Activated CD8-positive, alpha-beta T cell treated with anti-CD3 and anti-CD28 coated beads, Interleukin-2, amount 10 ng/mL, durations not matched to agents 7 days and 5 days (primary cell): Measurements from ENCODE around the gene PGAP6. TPM values are rescaled to one million over a fixed set of nuclear protein-coding genes. Genes with fewer than 3 reads are reported as not detected.
"Not testable (repeated sequence)": the region's sequence is repeated elsewhere in the genome, so short reads cannot be mapped to it uniquely, and the experiment has no call there.

Experiments
- ATAC-seq: fragments of 150-1000 bp; cut with Tn5 transposase; one replicate; pipeline ENCODE4 v1.10.0; 2021; ENCODE audit warnings: moderate library complexity
- CTCF ChIA-PET: fragments of 350-600 bp; sonication (Branson Sonifier 250); formaldehyde crosslinking; loops from one replicate; lab custom pipeline; 2021; ENCODE audit warnings: antibody characterized with exemption; lab: Charles Lee
- POLR2A ChIA-PET: fragments of 350-600 bp; sonication (Branson Sonifier 250); formaldehyde crosslinking; loops from one replicate; lab custom pipeline; 2021; ENCODE audit warnings: antibody characterized with exemption; lab: Charles Lee
- DNase-seq: peaks from one replicate; pipeline ENCODE4 v3.0.0-alpha.2; 2020
- H3K27ac Mint-ChIP-seq: one replicate; pipeline ENCODE4 v1.8.0; 2021; ENCODE audit warnings: mild to moderate bottlenecking, mixed read lengths
- H3K27me3 Mint-ChIP-seq: one replicate; pipeline ENCODE4 v1.8.0; 2021; ENCODE audit warnings: low read depth, mixed read lengths
- H3K36me3 Mint-ChIP-seq: one replicate; pipeline ENCODE4 v1.8.0; 2021; ENCODE audit warnings: low read depth, mixed read lengths
- H3K4me1 Mint-ChIP-seq: one replicate; pipeline ENCODE4 v1.8.0; 2021; ENCODE audit warnings: low read depth, mixed read lengths
- H3K4me3 Mint-ChIP-seq: one replicate; pipeline ENCODE4 v1.8.0; 2021; ENCODE audit warnings: mild to moderate bottlenecking, mixed read lengths
- H3K9me3 Mint-ChIP-seq: one replicate; pipeline ENCODE4 v1.8.0; 2022; ENCODE audit warnings: mixed read lengths; ENCODE audit not compliant: insufficient read depth
- total RNA-seq, 2 experiments: library from RNA; stranded (reverse); gene quantifications; one replicate each; pipeline ENCODE4 v1.2.3, GENCODE V29; 2021

PGAP6 gene
- total RNA-seq, 2 experiments from 2014 or later = 80.6 to 85.8 TPM

DNA sequence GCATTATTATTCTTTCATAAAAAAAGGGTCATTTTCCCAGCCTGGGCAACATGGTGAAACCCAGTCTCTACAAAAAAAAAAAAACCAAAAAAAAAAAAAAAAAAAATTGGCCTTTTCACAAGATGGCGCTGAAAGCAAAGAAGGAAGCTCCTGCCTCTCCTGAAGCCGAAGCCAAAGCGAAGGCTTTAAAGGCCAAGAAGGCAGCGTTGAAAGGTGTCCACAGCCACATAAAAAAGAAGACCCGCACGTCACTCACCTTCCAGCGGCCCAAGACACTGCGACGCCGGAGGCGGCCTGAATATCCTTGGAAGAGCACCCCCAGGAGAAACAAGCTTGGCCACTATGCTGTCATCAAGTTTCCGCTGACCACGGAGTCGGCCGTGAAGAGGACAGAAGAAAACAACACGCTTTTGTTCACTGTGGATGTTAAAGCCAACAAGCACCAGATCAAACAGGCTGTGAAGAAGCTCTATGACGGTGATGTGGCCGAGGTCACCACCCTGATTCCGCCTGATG is 4.9 kb upstream of the PGAP6 start:
- peaks cover 4% of the 10 kb centered on the region for H3K27me3 Mint-ChIP-seq
- ChIA-PET POLR2A (interaction anchor here (0.6 to 0.7 kb wide), 2 partner anchors 47 to 437 kb away, joined by 3 to 4 read pairs; no protein-coding TSS in a partner anchor), CTCF (no interaction called here)
- DNase-seq (no peak), ATAC-seq (no peak)
- no peak overlapping the region for H3K27ac Mint-ChIP-seq
- no peaks in the 10 kb centered on the region for H3K36me3 Mint-ChIP-seq
- no peaks in the 10 kb centered on the region for H3K9me3 Mint-ChIP-seq
- no peak overlapping the region for H3K4me3 Mint-ChIP-seq
- H3K4me1 Mint-ChIP-seq = peaks cover 28% of the 10 kb centered on the region

DNA sequence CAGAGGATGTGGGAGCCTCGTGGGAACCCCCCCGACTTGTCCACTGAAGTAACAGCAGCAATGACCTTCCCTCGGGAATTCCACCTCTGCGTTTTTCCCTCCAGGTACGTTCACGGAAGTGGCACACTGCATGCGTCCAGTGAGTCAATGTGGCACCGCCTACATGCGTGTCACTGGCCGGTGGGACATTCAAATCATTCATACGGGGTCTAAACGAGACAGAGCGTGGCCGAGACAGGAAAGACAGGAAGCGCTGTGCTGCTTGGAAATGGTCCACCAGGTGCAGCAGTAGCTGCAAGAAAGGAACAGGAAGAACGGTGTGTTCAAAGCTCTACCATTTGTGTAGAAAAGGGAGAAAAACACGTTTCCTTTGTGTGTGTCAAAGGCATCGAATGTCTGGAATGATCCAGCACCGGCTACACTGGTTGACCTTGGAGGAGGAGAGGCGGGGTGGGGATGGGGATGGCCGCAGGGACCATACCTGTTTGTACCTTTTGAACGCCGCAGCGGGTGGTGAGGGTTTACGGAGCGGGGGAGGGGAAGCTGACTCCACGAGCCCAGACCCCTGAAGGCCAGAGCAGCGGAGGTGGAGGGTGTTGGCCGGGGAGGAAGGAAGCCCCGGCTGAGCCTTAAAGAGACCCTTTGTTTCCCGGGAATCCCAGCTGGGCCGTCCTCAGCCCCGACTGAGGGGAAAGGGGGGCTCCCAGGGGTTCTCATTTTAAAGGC is 1.7 kb upstream of the PGAP6 start:
- POLR2A ChIA-PET = no interaction called here
- ATAC-seq = peak; percentile 33

DNA sequence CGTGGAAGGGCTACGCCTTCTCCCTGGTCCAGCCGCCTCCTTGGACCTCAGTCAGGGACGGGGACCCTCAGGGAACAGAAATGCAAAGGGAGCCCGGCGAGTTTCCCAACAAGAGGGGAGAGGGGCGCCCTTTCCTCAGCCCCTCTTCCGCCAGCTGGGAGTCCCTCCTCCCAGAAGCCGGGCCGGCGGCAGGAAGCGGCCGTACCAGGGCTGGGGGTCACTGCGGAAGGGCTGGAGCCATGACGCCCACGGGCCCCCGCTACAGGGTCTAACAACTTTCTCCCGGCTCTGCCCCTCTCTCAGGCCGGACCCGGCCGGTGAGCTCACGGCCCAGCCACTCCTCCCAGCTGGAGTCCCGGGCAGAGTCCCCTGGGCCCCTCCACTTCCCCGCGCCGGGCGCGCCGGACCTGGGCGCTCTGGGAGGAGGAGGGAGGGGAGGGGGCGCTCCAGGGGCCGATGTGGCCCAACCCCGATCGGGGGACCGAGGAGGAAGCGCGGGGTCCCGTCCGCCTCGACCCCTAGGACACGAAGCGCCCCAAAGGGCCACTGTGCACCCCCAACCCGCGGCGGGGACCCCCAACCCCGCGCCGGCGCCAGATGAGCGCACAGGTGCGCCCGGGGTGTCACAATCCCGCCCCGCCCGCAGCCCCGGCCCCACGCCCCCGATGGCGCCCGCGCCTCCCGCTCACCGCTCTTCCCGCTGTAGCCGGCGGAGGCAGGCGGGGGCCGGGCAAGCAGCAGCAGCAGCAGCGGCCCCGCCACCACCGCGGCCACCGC is 578 bp downstream of the PGAP6 start:
- Mint-ChIP-seq H3K4me1 (peaks cover 34% of the 10 kb centered on the region), H3K9me3 (no peaks in the 10 kb centered on the region), H3K27me3 (peaks cover 4% of the 10 kb centered on the region), H3K27ac (peak overlapping the region; percentile 57), H3K4me3 (peak overlapping the region; percentile 80), H3K36me3 (peaks cover 4% of the 10 kb centered on the region)
- ATAC-seq = peak; percentile 38
- DNase-seq = no peak
- CTCF ChIA-PET = interaction anchor here (1.3 kb wide), 1 partner anchor 19 kb away, joined by 4 read pairs; no protein-coding TSS in a partner anchor
- POLR2A ChIA-PET = no interaction called here

More for the DNA sequence above, 1.7 kb upstream of the PGAP6 start:
- Mint-ChIP-seq H3K27ac (no peak overlapping the region), H3K4me1 (peaks cover 35% of the 10 kb centered on the region), H3K27me3 (peaks cover 4% of the 10 kb centered on the region), H3K36me3 (peaks cover 4% of the 10 kb centered on the region), H3K4me3 (peak overlapping the region; percentile 82), H3K9me3 (no peaks in the 10 kb centered on the region)
- DNase-seq = peak; percentile 56
- CTCF ChIA-PET = interaction anchor here (0.7 to 2.2 kb wide), 7 partner anchors 9 to 287 kb away, joined by 3 to 10 read pairs (median 3); partner anchors contain the start of gene DECR2

DNA sequence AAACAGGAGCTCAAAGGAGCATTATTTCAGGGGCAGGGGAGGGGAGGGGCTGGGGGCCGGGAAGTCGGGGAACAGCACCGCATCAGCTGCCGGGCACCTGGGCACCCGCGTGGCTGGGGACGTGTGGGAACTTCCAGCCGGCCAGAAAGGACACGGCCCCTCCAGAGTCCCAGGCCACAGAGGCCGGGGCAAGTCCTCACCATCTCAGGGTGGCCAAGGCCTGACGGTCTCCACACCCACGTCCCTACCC is 1.1 kb downstream of the PGAP6 start:
- Mint-ChIP-seq H3K9me3 (no peaks in the 10 kb centered on the region), H3K4me1 (peaks cover 33% of the 10 kb centered on the region), H3K36me3 (peaks cover 4% of the 10 kb centered on the region), H3K4me3 (peak overlapping the region; percentile 80), H3K27me3 (peaks cover 4% of the 10 kb centered on the region), H3K27ac (peak overlapping the region; percentile 93)
- CTCF ChIA-PET = no interaction called here
- ATAC-seq = no peak
- POLR2A ChIA-PET = interaction anchor here (2.3 kb wide), 1 partner anchor 10 kb away, joined by 18 read pairs; the partner anchor contains the start of gene MRPL28
- no peak for DNase-seq

DNA sequence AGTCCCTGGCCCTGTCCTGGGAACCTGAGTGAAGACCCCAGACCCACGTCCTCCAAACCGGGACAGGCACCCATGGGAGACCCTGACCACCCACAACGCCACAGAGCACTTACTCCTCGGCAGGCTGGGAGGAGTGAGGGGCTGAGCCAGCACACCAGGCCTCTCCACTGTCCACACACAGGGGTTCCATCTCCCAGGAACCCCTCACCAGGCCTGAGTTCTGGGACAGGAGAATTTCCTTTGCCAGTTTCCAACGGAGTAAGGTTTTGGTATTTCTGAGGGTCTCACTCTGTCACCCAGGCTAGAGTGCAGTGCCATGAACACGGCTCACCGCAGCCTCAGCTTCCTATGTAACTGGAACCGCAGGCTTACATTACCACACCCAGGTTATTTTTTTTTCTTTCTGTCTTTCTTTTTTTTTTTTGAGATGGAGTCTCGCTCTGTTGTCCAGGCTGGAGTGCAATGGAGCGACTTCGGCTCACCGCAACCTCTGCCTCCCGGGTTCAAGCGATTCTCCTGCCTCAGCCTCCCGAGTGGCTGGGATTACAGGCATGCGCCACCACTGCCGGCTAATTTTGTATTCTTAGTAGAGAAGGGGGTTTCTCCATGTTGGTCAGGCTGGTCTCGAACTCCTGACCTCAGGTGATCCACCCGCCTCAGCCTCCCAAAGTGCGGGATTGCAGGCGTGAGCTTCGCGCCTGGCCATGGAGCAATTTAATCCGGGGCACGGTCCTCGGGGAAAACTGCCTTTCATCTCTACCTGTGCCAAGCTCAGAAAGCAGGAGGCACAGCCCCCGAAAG is 1.6 kb downstream of the PGAP6 start:
- ChIA-PET POLR2A (interaction anchor here (2.3 kb wide), 1 partner anchor 9 kb away, joined by 18 read pairs; the partner anchor contains the start of gene MRPL28), CTCF (no interaction called here)
- H3K4me3 Mint-ChIP-seq = peak overlapping the region; percentile 80
- no peaks in the 10 kb centered on the region for H3K9me3 Mint-ChIP-seq
- H3K27me3 Mint-ChIP-seq = peaks cover 4% of the 10 kb centered on the region
- peak overlapping the region; percentile 93 for H3K27ac Mint-ChIP-seq
- ATAC-seq = no peak
- H3K36me3 Mint-ChIP-seq = peaks cover 4% of the 10 kb centered on the region
- H3K4me1 Mint-ChIP-seq = peaks cover 33% of the 10 kb centered on the region
- peak; percentile 60 for DNase-seq

DNA sequence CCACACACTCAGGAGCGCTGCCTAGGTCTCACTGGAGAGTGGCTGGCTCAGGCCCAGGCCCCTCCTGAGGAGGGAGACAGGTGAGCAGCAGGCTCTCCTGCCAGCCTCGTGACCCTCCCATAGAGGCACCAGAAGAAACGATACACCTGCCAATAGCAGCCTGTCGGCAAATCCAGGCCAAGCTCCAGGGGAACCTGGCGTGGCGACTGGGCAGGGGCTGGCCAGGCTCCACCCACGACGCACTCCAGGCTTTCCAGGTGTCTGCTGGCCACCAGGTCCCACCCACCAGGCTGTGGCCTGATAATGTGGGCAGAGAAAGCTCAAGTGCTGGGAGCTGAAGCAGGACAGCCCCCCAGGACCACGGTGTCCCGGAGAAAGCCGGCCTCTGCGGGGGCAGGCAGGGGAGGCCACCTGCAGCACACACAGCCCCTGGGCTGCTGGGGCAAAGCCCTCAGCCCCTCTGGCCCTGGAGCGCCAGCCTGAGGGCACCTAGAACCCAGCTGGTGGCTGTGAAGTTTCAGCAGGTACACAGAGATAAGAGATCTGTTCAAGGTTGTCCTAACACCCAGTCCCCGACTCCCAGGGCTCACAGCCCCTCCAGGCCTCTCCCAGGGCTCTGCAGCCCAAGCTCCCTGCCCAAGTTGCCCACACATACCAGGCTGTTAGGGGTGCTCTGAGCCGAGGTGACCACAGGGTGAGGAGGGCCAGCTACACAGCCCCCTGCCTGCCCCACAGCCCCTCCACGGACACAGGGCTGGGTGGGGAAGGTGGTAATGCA is 2.4 kb downstream of the PGAP6 start:
- Mint-ChIP-seq H3K36me3 (peaks cover 4% of the 10 kb centered on the region), H3K27me3 (peaks cover 4% of the 10 kb centered on the region), H3K4me1 (peaks cover 33% of the 10 kb centered on the region), H3K9me3 (no peaks in the 10 kb centered on the region), H3K27ac (peak overlapping the region; percentile 93), H3K4me3 (peak overlapping the region; percentile 80)
- ChIA-PET POLR2A (interaction anchor here (2.3 kb wide), 1 partner anchor 8 kb away, joined by 18 read pairs; the partner anchor contains the start of gene MRPL28), CTCF (no interaction called here)
- no peak for DNase-seq
- no peak for ATAC-seq

DNA sequence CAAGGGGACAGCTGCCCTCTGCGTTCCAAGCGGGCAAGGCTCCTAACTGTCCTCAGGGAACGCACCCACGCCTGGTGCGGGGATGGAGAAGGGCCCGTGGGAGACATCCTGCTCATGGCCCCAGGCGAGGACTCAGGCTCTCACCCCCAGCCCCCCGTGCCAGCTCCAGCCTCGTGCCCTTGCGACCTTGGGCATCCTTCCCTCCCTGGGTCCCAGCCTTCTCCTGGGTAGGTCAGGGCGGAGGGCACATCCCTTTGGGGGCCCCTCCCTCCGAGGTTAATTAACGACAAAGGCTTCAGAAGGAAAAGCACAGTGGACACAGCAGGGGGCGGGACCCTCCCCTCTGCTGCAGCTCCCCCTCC is 3.0 kb downstream of the PGAP6 start:
- Mint-ChIP-seq H3K4me1 (peaks cover 27% of the 10 kb centered on the region), H3K4me3 (no peak overlapping the region), H3K9me3 (no peaks in the 10 kb centered on the region), H3K36me3 (peaks cover 4% of the 10 kb centered on the region), H3K27me3 (peaks cover 4% of the 10 kb centered on the region), H3K27ac (no peak overlapping the region)
- ChIA-PET CTCF (no interaction called here), POLR2A (interaction anchor here (2.3 kb wide), 1 partner anchor 8 kb away, joined by 18 read pairs; the partner anchor contains the start of gene MRPL28)
- DNase-seq (no peak), ATAC-seq (no peak)

DNA sequence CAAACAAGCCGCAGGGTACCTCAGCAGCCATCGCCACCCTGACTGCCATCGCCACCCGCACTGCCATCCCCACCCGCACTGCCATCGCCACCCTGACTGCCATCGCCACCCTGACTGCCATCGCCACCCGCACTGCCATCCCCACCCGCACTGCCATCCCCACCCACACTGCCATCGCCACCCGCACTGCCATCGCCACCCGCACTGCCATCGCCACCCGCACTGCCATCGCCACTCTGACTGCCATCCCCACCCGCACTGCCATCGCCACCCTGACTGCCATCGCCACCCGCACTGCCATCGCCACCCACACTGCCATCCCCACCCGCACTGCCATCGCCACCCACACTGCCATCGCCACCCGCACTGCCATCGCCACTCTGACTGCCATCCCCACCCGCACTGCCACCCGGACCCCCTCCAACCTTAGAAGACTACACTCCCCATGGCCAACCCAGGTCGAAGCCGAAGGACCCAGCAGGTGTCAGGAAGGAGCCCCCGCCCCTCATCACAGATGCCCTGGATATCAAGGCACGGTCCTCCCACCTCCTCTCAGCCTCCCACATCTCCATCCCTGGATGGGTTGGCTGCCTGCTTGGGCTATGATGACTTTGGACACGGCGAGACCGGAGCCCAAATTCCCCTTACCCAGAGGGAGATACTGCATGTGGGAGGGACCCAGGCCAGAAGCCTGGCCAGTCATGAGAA is 3.5 kb downstream of the PGAP6 start:
- POLR2A ChIA-PET = interaction anchor here (2.3 kb wide), 1 partner anchor 7 kb away, joined by 18 read pairs; the partner anchor contains the start of gene MRPL28
- ATAC-seq, CTCF ChIA-PET, H3K36me3 Mint-ChIP-seq, H3K9me3 Mint-ChIP-seq, H3K4me3 Mint-ChIP-seq, H3K27me3 Mint-ChIP-seq, DNase-seq, H3K27ac Mint-ChIP-seq: not testable (repeated sequence)
- peaks cover 22% of the 10 kb centered on the region for H3K4me1 Mint-ChIP-seq

DNA sequence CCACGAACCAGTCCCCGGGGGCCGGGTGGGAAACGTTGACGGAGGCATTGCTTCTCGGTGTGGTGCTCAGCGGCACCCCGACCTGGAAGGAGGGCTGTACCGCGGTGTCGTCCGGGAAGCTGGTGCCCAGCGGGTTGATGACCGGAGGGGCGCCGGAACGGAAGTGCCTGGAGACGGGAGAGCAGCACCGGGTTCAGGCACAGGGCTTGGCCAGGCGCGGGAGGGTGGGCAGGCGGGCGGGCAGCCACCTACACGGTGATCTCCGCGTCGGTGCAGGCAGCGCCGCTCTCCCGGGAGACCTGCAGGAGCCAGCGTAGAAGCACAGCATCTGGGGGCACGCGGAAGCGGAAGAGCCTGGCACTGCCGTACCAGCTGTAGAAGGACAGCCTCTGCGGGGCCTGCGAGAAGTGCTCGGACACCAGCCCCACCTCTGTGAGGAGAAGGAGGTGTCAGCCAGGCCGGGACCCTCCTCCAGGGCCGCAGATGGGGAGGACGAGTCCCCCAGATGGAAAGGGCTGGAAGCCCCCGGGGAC is 4.3 kb downstream of the PGAP6 start:
- ChIA-PET POLR2A (no interaction called here), CTCF (no interaction called here)
- H3K36me3 Mint-ChIP-seq = peaks cover 6% of the 10 kb centered on the region
- H3K27ac Mint-ChIP-seq = no peak overlapping the region
- peaks cover 15% of the 10 kb centered on the region for H3K4me1 Mint-ChIP-seq
- H3K27me3 Mint-ChIP-seq = no peaks in the 10 kb centered on the region
- DNase-seq = no peak
- ATAC-seq = no peak
- no peak overlapping the region for H3K4me3 Mint-ChIP-seq
- no peaks in the 10 kb centered on the region for H3K9me3 Mint-ChIP-seq

DNA sequence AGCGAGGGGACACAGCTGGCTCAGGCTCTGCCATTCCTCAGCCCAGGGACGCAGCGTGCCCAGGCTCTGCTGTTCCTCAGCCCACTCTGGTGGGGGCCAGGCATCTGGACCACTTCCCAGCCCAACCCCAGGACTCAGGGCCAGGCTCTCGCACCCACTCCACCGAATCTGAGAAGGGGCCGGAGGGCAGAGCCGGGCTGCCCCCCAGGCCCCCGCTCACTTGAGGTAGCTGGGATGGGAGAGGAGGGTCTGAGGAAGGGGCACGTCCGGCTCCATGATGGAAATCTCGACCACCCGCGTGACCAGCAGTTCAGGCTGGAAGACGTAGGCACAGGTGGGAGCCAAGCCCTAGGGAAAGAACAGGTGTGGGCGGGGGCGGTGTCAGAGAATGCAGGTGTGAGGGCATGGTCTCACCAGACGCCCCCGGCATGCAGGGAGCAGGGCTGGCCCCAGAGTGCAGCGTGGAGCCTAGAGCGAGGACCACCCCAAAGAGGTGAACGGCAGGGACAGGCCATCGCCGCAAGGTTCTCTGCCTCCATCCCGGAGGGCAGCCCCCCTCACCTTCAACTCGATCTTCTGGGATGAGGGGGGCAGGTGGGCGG is 4.9 kb downstream of the PGAP6 start:
- ATAC-seq (no peak), DNase-seq (no peak)
- Mint-ChIP-seq H3K9me3 (no peaks in the 10 kb centered on the region), H3K4me1 (peaks cover 13% of the 10 kb centered on the region), H3K27ac (no peak overlapping the region), H3K27me3 (no peaks in the 10 kb centered on the region), H3K4me3 (no peak overlapping the region), H3K36me3 (peaks cover 7% of the 10 kb centered on the region)
- ChIA-PET POLR2A (no interaction called here), CTCF (no interaction called here)
